OCI-LY1 (cell line): Measurements from ENCODE around the gene PLA2G12A.

Experiments used
- EZH2 ChIP-seq: fragments of 200-600 bp; sonication (generic), shearing (Covaris generic); IDR thresholded peaks from 2 replicates; pipeline ENCODE4 v1.8.0; 2017; ENCODE audit warnings: borderline replicate concordance, mixed run types, mild to moderate bottlenecking, antibody characterized with exemption, low read length, moderate library complexity, mixed read lengths
- TF ChIP-seq, protein P1 (sequence below): fragments of 200-600 bp; sonication (generic), shearing (Covaris generic); IDR thresholded peaks from 2 replicates; pipeline ENCODE4 v1.5.1; 2017; ENCODE audit warnings: mild to moderate bottlenecking, antibody characterized with exemption, low read length, moderate library complexity, mixed read lengths

- TF ChIP-seq, protein P1, sequence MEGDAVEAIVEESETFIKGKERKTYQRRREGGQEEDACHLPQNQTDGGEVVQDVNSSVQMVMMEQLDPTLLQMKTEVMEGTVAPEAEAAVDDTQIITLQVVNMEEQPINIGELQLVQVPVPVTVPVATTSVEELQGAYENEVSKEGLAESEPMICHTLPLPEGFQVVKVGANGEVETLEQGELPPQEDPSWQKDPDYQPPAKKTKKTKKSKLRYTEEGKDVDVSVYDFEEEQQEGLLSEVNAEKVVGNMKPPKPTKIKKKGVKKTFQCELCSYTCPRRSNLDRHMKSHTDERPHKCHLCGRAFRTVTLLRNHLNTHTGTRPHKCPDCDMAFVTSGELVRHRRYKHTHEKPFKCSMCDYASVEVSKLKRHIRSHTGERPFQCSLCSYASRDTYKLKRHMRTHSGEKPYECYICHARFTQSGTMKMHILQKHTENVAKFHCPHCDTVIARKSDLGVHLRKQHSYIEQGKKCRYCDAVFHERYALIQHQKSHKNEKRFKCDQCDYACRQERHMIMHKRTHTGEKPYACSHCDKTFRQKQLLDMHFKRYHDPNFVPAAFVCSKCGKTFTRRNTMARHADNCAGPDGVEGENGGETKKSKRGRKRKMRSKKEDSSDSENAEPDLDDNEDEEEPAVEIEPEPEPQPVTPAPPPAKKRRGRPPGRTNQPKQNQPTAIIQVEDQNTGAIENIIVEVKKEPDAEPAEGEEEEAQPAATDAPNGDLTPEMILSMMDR = no peak
- TF ChIP-seq EZH2 = no peak
These were observed 18.2 kb upstream of the PLA2G12A start for GRCh38 chr4:109748114-109748513.
